Coronary artery (tissue), 2 donors: ENCODE results near the gene HRH3.

Experiments used
- DNase-seq: peaks from one replicate; pipeline ENCODE4 v3.0.0-alpha.2; 2017; ENCODE audit warnings: low spot score
- H3K27ac ChIP-seq, 2 donors: fragments of 200-600 bp; sonication (generic); one replicate each; pipeline ENCODE4 v1.5.1; 2016 to 2019
- H3K4me3 ChIP-seq: fragments of 200-600 bp; sonication (generic); 2 replicates; pipeline ENCODE4 v1.5.1; 2016; ENCODE audit warnings: mild to moderate bottlenecking, moderate library complexity
- CTCF ChIP-seq: fragments of 200-600 bp; sonication (generic); IDR thresholded peaks from one replicate; pipeline ENCODE4 v1.5.1; 2019; ENCODE audit warnings: antibody characterized with exemption

Gene HRH3

GRCh38 chr20:62198496-62198895 is 21.6 kb downstream of the HRH3 start:
- TF ChIP-seq CTCF, result no peak
- Histone ChIP-seq H3K4me3 (no peak overlapping the region), H3K27ac (no peak overlapping the region)
- DNase-seq, result no peak

- no peak for TF ChIP-seq CTCF
- Histone ChIP-seq H3K4me3 (no peak overlapping the region), H3K27ac (no peak overlapping the region)
- no peak for DNase-seq
Observed at GRCh38 chr20:62197801-62198200, 22.3 kb downstream of the HRH3 start.

GRCh38 chr20:62197311-62197710 is 22.8 kb downstream of the HRH3 start:
- DNase-seq, result no peak
- H3K4me3 ChIP-seq, result no peak overlapping the region
- no peak for TF ChIP-seq CTCF
- no peak overlapping the region for H3K27ac ChIP-seq

GRCh38 chr20:62196286-62196685 is 23.8 kb downstream of the HRH3 start:
- Histone ChIP-seq H3K27ac (no peak overlapping the region), H3K4me3 (no peak overlapping the region)
- no peak for DNase-seq
- no peak for TF ChIP-seq CTCF

- no peak for DNase-seq
Observed at GRCh38 chr20:62195736-62196135, 24.3 kb downstream of the HRH3 start.

GRCh38 chr20:62195075-62195405 is 25.0 kb downstream of the HRH3 start:
- H3K4me3 ChIP-seq, result no peak overlapping the region
- no peak for DNase-seq
- no peak for TF ChIP-seq CTCF
- H3K27ac ChIP-seq, result no peak overlapping the region

More at GRCh38 chr20:62195736-62196135, 24.3 kb downstream of the HRH3 start:
- no peak for TF ChIP-seq CTCF
- Histone ChIP-seq H3K4me3 (no peak overlapping the region), H3K27ac (no peak overlapping the region)

- H3K27ac ChIP-seq, result no peak overlapping the region
- no peak overlapping the region for H3K4me3 ChIP-seq
- DNase-seq, result no peak
- TF ChIP-seq CTCF, result no peak
Observed at GRCh38 chr20:62193079-62194025, 26.7 kb downstream of the HRH3 start.
